OCI-LY7 (cell line): ENCODE measurements around the gene LRP5.

ENCODE experiments used
- EZH2phosphoT487 ChIP-seq: fragments of 200-600 bp; sonication (generic); IDR thresholded peaks from 2 replicates; pipeline ENCODE4 v1.6.1; 2018; ENCODE audit warnings: low read depth, borderline replicate concordance, mild to moderate bottlenecking, mixed run types, antibody characterized with exemption, low read length, moderate library complexity, mixed read lengths
- TF ChIP-seq, protein P1 (sequence below): fragments of 200-600 bp; sonication (generic); conservative IDR thresholded peaks from 2 replicates; pipeline ENCODE4 v1.5.1; 2014; ENCODE audit warnings: mild to moderate bottlenecking, antibody characterized with exemption, low read length, moderate library complexity, mixed read lengths

DNA sequence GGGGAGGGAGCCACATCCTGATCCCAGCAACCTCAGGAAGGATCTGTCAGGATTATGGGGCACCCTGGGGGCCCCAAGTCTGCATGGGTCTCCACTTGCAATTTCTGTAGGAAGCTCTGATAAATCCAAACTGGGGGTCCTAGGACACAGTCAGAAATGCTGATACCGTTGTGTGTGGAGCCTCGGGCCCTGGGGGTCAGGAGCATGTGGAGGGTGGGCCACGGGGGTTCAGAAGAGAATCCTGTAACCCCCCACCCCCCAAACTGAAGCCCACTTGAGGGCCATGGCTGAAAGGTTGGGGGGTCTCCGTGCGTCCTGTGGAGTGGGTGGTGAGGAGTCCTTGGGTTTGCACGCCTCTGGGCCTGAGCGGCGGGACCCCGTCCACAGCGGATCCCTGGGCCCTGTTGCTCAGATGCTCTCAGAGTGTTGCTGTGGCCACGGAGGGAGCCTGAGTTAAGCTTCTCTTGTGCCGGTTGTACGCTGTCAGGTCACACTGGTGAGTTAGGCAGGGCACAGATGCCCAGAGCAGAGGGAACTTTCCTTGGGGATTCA is 72.2 kb downstream of the LRP5 start:
- TF ChIP-seq, protein P1, sequence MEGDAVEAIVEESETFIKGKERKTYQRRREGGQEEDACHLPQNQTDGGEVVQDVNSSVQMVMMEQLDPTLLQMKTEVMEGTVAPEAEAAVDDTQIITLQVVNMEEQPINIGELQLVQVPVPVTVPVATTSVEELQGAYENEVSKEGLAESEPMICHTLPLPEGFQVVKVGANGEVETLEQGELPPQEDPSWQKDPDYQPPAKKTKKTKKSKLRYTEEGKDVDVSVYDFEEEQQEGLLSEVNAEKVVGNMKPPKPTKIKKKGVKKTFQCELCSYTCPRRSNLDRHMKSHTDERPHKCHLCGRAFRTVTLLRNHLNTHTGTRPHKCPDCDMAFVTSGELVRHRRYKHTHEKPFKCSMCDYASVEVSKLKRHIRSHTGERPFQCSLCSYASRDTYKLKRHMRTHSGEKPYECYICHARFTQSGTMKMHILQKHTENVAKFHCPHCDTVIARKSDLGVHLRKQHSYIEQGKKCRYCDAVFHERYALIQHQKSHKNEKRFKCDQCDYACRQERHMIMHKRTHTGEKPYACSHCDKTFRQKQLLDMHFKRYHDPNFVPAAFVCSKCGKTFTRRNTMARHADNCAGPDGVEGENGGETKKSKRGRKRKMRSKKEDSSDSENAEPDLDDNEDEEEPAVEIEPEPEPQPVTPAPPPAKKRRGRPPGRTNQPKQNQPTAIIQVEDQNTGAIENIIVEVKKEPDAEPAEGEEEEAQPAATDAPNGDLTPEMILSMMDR, result no peak
- TF ChIP-seq EZH2phosphoT487, result no peak
